ENCODE measurements around the gene RXYLT1. TPM values are rescaled to one million over a fixed set of nuclear protein-coding genes. Genes with fewer than 3 reads are reported as not detected.

Gene RXYLT1
- total RNA-seq, 2 donors from 2014 or later = 9.7 to 11.0 TPM

DNA sequence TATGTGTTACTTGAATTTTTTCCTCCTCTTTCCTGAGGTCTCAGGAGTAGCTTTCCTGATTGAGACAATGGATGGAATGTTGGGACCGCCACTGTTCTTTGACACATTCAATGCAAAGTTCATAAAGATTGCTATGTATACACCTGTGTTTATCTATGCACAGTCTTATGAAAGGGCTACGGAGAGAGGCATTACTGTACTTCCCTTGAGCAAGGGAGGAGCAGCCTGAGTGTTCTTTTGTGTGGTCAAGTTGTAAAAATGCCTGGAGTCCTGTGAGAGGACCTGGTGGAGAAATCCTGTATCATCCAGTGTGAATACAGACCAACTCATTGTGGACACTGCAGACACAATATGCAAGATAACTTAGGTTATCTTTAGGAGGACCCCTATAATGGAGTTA is 66.0 kb downstream of the RXYLT1 start:
- Histone ChIP-seq H3K4me1 (ENCODE audit: control insufficient read depth, insufficient read depth, low read length) (peaks cover 7% of the 10 kb centered on the region), H3K27ac (ENCODE audit: low read depth, low read length) (no peak overlapping the region), H3K9me3 (ENCODE audit: control insufficient read depth, low read length) (no peaks in the 10 kb centered on the region), H3K9ac (ENCODE audit: extremely low read depth, low read length, poor library complexity, severe bottlenecking) (no peak overlapping the region), H3K36me3 (ENCODE audit: control insufficient read depth, insufficient read depth, low read length) (no peaks in the 10 kb centered on the region), H3K4me3 (ENCODE audit: low read length) (peak overlapping the region; percentile 93), H3K27me3 (ENCODE audit: control insufficient read depth, insufficient read depth, low read length, poor library complexity, severe bottlenecking) (no peaks in the 10 kb centered on the region)
- Mint-ChIP-seq H3K9me3 (no peaks in the 10 kb centered on the region), H3K4me3 (peak overlapping the region; percentile 91), H3K36me3 (ENCODE audit: low read depth) (no peaks in the 10 kb centered on the region), H3K4me1 (peaks cover 31% of the 10 kb centered on the region), H3K27me3 (ENCODE audit: insufficient read depth) (peaks cover 3% of the 10 kb centered on the region), H3K27ac (no peak overlapping the region)
- TF ChIP-seq, protein P1, sequence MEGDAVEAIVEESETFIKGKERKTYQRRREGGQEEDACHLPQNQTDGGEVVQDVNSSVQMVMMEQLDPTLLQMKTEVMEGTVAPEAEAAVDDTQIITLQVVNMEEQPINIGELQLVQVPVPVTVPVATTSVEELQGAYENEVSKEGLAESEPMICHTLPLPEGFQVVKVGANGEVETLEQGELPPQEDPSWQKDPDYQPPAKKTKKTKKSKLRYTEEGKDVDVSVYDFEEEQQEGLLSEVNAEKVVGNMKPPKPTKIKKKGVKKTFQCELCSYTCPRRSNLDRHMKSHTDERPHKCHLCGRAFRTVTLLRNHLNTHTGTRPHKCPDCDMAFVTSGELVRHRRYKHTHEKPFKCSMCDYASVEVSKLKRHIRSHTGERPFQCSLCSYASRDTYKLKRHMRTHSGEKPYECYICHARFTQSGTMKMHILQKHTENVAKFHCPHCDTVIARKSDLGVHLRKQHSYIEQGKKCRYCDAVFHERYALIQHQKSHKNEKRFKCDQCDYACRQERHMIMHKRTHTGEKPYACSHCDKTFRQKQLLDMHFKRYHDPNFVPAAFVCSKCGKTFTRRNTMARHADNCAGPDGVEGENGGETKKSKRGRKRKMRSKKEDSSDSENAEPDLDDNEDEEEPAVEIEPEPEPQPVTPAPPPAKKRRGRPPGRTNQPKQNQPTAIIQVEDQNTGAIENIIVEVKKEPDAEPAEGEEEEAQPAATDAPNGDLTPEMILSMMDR (conservative IDR thresholded peaks at IDR 0.05) = no peak
- WGBS, 2 experiments (ENCODE audit: insufficient coverage in 1 of 2, insufficient read length in 1 of 2) = 54% methylated on average over 2 of the region's 2 CpGs; no CpG with 5 or more reads in 1 of the 2 experiments
- DNase-seq = peak; percentile 42

DNA sequence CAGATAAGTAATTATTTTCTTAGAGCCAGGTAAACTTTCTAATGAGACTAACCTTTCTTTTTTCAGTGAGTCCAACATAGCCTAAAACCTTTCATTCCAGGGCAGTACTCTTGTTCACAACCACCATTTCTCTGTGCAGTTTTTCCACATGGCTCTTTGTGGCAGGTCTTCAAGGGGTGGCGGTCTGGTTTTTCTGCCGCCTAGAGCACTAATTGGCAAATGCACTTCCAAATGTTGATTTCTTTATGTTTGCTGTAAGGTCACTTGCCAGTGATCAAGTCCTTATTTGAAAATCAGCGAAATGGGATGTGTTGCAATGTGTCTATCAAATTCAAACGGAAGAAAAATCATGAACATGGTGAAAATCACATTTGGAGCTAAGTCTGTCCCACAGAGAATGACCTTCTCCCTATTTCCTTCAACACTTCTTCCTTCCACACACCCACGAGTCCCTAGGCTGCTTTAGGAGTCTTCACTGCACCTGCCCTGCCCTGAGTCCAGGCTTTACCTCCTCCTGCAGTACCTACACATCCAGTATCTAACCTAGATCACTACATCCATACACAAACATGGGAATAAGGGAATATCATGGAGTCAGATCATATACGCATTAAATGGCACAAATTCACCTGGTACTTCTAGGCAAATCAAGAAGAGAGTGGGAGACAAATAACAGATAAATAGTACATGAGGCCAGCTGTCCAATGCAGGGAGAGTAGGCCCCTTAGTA is 66.7 kb downstream of the RXYLT1 start:
- H3K27me3 ChIP-seq (ENCODE audit: control insufficient read depth, insufficient read depth, low read length, poor library complexity, severe bottlenecking) = no peaks in the 10 kb centered on the region
- Mint-ChIP-seq H3K36me3 (ENCODE audit: low read depth) (no peaks in the 10 kb centered on the region), H3K4me3 (peak overlapping the region; percentile 91), H3K9me3 (no peaks in the 10 kb centered on the region), H3K27ac (no peak overlapping the region), H3K27me3 (ENCODE audit: insufficient read depth) (peaks cover 3% of the 10 kb centered on the region), H3K4me1 (peaks cover 31% of the 10 kb centered on the region)
- H3K4me1 ChIP-seq (ENCODE audit: control insufficient read depth, insufficient read depth, low read length) = peaks cover 7% of the 10 kb centered on the region
- H3K36me3 ChIP-seq (ENCODE audit: control insufficient read depth, insufficient read depth, low read length) = no peaks in the 10 kb centered on the region
- H3K27ac ChIP-seq (ENCODE audit: low read depth, low read length) = no peak overlapping the region
- peak overlapping the region; percentile 93 for H3K4me3 ChIP-seq (ENCODE audit: low read length)
- 75 to 80% methylated on average over 6 of the region's 6 CpGs for WGBS, 2 experiments (ENCODE audit: insufficient coverage in 1 of 2, insufficient read length in 1 of 2)
- TF ChIP-seq, protein P1 (conservative IDR thresholded peaks at IDR 0.05) = peak; percentile 29
- H3K9me3 ChIP-seq (ENCODE audit: control insufficient read depth, low read length) = no peaks in the 10 kb centered on the region
- H3K9ac ChIP-seq (ENCODE audit: extremely low read depth, low read length, poor library complexity, severe bottlenecking) = no peak overlapping the region
- DNase-seq = peak; percentile 45

DNA sequence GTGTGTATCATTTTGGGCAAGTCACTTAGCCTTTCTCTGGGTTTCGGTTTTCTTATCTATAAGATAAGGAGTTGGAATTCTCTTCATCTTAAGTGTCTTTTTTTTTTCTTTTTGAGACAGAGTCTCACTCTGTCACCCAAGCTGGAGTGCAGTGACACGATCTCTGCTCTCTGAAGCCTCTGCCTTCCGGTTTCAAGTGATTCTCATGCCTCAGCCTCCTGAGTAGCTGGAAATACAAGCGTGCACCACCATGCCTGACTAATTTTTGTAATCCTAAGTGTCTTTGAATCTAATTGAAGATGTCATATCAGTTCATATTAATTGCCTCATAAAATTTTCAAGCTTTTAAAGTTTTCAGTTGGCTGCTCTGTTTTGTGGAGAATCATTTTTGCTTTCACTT is 68.7 kb downstream of the RXYLT1 start:
- Histone ChIP-seq H3K4me3 (ENCODE audit: low read length) (no peak overlapping the region), H3K9ac (ENCODE audit: extremely low read depth, low read length, poor library complexity, severe bottlenecking) (no peak overlapping the region), H3K4me1 (ENCODE audit: control insufficient read depth, insufficient read depth, low read length) (peaks cover 7% of the 10 kb centered on the region), H3K27me3 (ENCODE audit: control insufficient read depth, insufficient read depth, low read length, poor library complexity, severe bottlenecking) (no peaks in the 10 kb centered on the region), H3K27ac (ENCODE audit: low read depth, low read length) (no peak overlapping the region), H3K36me3 (ENCODE audit: control insufficient read depth, insufficient read depth, low read length) (no peaks in the 10 kb centered on the region), H3K9me3 (ENCODE audit: control insufficient read depth, low read length) (no peaks in the 10 kb centered on the region)
- no peak for DNase-seq
- no peaks in the 10 kb centered on the region for H3K27me3 Mint-ChIP-seq (ENCODE audit: insufficient read depth)
- TF ChIP-seq, protein P1 (conservative IDR thresholded peaks at IDR 0.05) = no peak
- no peak overlapping the region for H3K27ac Mint-ChIP-seq
- H3K4me3 Mint-ChIP-seq = no peak overlapping the region
- H3K9me3 Mint-ChIP-seq = no peaks in the 10 kb centered on the region
- no peaks in the 10 kb centered on the region for H3K36me3 Mint-ChIP-seq (ENCODE audit: low read depth)
- 89 to 97% methylated on average over 3 to 4 of the region's 4 CpGs for WGBS, 2 experiments (ENCODE audit: insufficient coverage in 1 of 2, insufficient read length in 1 of 2)
- H3K4me1 Mint-ChIP-seq = peaks cover 31% of the 10 kb centered on the region
